ENCODE data around the gene FBXW7.

The FBXW7 gene

DNA sequence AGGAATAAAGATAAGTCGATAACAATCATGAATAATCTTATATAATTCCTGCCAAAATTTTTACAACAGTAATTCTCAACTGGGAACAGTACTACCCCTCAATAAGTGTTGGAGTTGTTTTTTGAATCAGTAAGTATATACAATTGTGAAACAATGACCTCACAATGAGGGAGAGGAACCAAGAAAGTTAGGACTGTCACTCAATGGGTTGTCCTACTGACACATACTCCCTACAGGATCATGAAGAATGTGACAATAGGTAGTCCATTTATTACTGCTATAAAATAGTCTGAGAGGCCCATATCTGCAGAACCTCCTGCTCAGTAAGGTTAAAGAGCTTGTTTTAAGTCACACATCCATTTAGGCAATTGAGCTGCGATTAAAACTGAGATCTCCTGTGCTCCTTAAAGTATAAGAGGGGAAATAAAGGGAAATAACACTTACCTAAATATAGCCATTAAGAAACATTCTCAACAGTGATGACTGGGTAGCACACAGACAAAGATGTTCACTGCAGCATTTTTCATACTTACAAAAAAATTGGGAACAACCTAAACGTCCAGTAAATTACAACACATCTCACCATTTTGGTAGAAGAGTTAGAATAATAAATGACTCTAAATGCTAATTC lies 26.2 kb downstream of the FBXW7 start:
- no peak overlapping the region for H3K9ac ChIP-seq (ENCODE audit: low read length)
- H3K36me3 ChIP-seq (ENCODE audit: control insufficient read depth, low read depth, low read length) = no peaks in the 10 kb centered on the region
- H3K27ac ChIP-seq (ENCODE audit: low read length) = no peak overlapping the region
- H3K27me3 ChIP-seq (ENCODE audit: control insufficient read depth, insufficient read depth, low read length) = no peaks in the 10 kb centered on the region
- no peak overlapping the region for H3K4me3 ChIP-seq (ENCODE audit: low read length)
- H3K9me3 ChIP-seq (ENCODE audit: control insufficient read depth, low read depth, low read length) = no peaks in the 10 kb centered on the region
- peaks cover 8% of the 10 kb centered on the region for H3K4me1 ChIP-seq (ENCODE audit: control insufficient read depth, low read depth, low read length)

DNA sequence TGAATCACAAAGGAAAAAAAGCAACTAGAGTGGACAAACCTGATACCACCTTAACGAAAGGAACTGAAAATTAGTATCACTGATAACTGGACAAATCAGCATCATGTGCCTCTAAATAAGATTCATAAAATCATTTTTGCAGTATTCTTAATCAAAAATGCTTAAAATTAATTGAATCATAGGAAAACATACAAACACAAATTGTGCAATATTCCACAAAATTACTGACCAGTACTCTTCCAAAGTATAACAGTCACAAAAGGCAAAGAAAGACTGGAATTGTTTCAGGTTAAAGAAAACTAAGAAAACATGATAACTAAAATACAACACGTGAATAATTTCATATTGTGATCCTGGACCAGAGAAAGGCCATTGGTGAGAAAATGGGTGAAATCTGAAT lies 27.1 kb downstream of the FBXW7 start:
- no peaks in the 10 kb centered on the region for H3K27me3 ChIP-seq (ENCODE audit: control insufficient read depth, insufficient read depth, low read length)
- no peak overlapping the region for H3K4me3 ChIP-seq (ENCODE audit: low read length)
- no peaks in the 10 kb centered on the region for H3K4me1 ChIP-seq (ENCODE audit: control insufficient read depth, low read depth, low read length)
- H3K27ac ChIP-seq (ENCODE audit: low read length) = no peak overlapping the region
- no peaks in the 10 kb centered on the region for H3K36me3 ChIP-seq (ENCODE audit: control insufficient read depth, low read depth, low read length)
- H3K9me3 ChIP-seq (ENCODE audit: control insufficient read depth, low read depth, low read length) = no peaks in the 10 kb centered on the region
- no peak overlapping the region for H3K9ac ChIP-seq (ENCODE audit: low read length)

DNA sequence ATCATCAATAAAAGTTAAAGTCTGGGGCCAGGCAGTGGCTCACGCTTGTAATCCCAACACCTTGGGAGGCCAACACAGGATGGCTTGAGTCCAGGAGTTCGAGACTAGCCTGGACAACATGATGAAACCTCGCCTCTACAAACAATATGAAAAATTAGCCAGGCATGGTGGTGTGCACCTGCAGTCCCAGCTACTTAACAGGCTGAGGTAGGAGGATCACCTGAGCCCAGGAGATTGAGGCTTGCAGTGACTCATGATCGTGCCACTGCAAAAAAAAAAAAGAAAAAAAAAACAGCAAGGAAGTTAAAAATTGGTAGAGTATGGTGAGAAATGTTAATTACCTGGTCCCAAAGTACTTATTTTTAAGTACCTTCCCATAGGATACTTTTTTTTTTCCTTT lies 27.5 kb downstream of the FBXW7 start:
- Histone ChIP-seq H3K27me3 (ENCODE audit: control insufficient read depth, insufficient read depth, low read length) (no peaks in the 10 kb centered on the region), H3K4me1 (ENCODE audit: control insufficient read depth, low read depth, low read length) (no peaks in the 10 kb centered on the region), H3K9ac (ENCODE audit: low read length) (no peak overlapping the region), H3K4me3 (ENCODE audit: low read length) (no peak overlapping the region), H3K9me3 (ENCODE audit: control insufficient read depth, low read depth, low read length) (no peaks in the 10 kb centered on the region), H3K36me3 (ENCODE audit: control insufficient read depth, low read depth, low read length) (no peaks in the 10 kb centered on the region), H3K27ac (ENCODE audit: low read length) (no peak overlapping the region)

DNA sequence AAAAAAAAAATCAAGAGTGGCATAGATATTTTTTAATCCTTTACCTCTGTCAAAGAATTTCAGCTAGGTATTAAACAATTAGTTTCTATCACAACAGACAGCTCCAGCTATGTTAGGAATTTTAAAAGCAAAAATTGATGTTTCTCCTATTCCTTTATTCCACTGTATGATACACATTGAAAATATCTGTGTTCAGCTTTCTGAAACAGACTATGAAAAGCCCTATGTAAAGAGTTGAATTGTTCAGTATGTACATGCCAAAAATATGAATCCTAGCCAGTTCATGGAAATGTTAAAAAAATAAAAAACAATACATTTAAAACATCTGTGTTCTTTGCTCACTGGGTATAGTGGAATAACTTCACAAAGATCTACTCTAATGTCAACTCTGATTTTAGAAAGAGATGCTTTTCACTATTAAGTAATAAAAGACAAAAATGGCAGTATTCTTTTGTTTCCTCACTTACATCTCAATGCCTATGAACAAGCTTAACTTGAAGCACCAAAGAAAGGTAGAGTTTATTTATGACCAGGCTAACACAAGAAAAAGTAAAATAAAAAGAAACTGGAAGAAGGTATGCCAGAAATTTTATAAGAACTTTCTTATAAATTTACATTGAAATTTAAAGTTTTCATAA lies 32.1 kb downstream of the FBXW7 start:
- H3K4me3 ChIP-seq (ENCODE audit: low read length) = no peak overlapping the region
- H3K36me3 ChIP-seq (ENCODE audit: control insufficient read depth, low read depth, low read length) = no peaks in the 10 kb centered on the region
- H3K4me1 ChIP-seq (ENCODE audit: control insufficient read depth, low read depth, low read length) = peaks cover 4% of the 10 kb centered on the region
- H3K27me3 ChIP-seq (ENCODE audit: control insufficient read depth, insufficient read depth, low read length) = no peaks in the 10 kb centered on the region
- no peak overlapping the region for H3K9ac ChIP-seq (ENCODE audit: low read length)
- no peaks in the 10 kb centered on the region for H3K9me3 ChIP-seq (ENCODE audit: control insufficient read depth, low read depth, low read length)
- H3K27ac ChIP-seq (ENCODE audit: low read length) = no peak overlapping the region

DNA sequence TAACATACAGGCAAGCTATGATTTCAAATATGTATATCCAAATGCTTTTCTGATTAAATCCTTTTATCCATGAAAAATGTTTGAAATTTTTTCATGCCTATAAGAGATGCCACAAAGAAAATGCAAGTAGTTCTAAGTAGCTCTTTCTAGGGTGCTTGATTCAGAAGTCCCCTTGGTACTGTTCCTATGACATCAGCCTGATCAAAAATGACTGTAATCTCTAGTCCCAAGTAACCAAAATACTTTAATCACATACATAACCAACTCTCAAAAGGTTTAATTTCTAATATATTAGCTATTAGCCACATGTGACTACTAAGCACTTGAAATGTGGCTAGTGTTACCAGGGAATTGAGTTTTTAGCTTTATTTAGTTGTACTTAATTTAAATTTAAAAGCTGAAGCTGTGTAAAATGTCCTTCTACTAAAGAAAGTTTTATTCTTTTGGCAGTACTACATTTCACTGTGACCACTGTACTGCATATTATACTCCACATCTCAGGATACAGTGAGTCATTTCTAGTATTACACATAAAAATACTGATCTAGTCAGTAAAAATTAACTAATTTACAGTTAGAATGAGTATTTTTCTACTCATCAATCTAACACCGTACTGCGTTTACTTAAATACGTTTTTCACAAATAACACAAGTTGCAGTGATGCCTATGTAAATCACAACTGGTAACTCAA lies 33.9 kb downstream of the FBXW7 start:
- H3K9ac ChIP-seq (ENCODE audit: low read length) = no peak overlapping the region
- H3K27ac ChIP-seq (ENCODE audit: low read length) = no peak overlapping the region

DNA sequence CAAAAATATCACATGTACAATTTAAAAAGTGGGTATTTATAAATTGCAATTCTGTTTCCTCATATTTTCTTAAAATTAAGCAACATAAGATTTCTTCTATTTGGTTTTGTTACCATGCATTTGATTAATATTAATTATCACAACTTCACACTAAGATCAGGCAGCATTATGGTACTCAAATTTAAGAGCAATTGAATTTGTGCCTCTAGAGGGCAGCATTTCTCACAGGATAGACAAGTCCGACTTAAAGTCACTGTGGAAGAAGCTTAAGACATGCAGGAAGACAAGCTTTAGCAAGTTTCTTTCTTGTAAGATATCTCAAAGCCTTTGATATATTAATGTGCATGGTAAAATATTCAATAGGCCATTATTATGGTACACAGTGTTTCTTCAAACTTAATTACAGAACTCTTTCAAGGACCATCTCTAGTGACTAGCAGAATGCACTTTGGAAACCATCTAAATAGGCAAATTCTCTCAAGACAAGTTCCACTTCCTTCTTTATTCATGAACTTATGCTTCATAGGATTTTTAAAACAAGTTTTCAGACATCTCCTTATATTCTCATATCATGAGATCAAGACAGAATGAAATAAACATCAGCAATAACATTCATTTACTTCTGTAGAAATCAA lies 35.0 kb downstream of the FBXW7 start:
- H3K27me3 ChIP-seq (ENCODE audit: control insufficient read depth, insufficient read depth, low read length) = no peaks in the 10 kb centered on the region

More for the DNA sequence above, 33.9 kb downstream of the FBXW7 start:
- Histone ChIP-seq H3K27me3 (ENCODE audit: control insufficient read depth, insufficient read depth, low read length) (no peaks in the 10 kb centered on the region), H3K4me1 (ENCODE audit: control insufficient read depth, low read depth, low read length) (peaks cover 4% of the 10 kb centered on the region), H3K36me3 (ENCODE audit: control insufficient read depth, low read depth, low read length) (no peaks in the 10 kb centered on the region), H3K4me3 (ENCODE audit: low read length) (no peak overlapping the region), H3K9me3 (ENCODE audit: control insufficient read depth, low read depth, low read length) (no peaks in the 10 kb centered on the region)

DNA sequence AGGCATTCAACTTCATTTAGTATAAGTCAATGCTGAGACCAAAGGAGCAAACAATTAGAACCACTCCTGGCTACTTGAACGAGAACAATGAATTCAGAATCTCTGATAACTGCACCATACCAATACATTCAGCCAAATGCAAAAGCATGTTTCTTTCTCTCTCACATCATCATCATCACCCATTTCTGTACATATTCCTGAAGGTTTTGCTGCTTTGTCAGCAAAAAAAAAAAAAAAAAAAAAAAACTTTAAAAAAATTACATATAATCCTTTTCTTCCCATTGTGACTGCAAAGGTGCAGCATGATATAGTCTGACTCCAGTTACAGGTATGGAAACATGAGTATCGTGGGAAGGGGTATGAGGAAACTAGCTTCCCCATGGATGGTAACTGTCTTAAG lies 35.6 kb downstream of the FBXW7 start:
- Histone ChIP-seq H3K36me3 (ENCODE audit: control insufficient read depth, low read depth, low read length) (no peaks in the 10 kb centered on the region), H3K9ac (ENCODE audit: low read length) (no peak overlapping the region), H3K9me3 (ENCODE audit: control insufficient read depth, low read depth, low read length) (no peaks in the 10 kb centered on the region), H3K27me3 (ENCODE audit: control insufficient read depth, insufficient read depth, low read length) (no peaks in the 10 kb centered on the region), H3K4me3 (ENCODE audit: low read length) (no peak overlapping the region), H3K4me1 (ENCODE audit: control insufficient read depth, low read depth, low read length) (peaks cover 4% of the 10 kb centered on the region), H3K27ac (ENCODE audit: low read length) (no peak overlapping the region)

More for the DNA sequence above, 35.0 kb downstream of the FBXW7 start:
- no peaks in the 10 kb centered on the region for H3K9me3 ChIP-seq (ENCODE audit: control insufficient read depth, low read depth, low read length)
- H3K4me1 ChIP-seq (ENCODE audit: control insufficient read depth, low read depth, low read length) = peaks cover 4% of the 10 kb centered on the region
- H3K36me3 ChIP-seq (ENCODE audit: control insufficient read depth, low read depth, low read length) = no peaks in the 10 kb centered on the region
- no peak overlapping the region for H3K9ac ChIP-seq (ENCODE audit: low read length)
- no peak overlapping the region for H3K4me3 ChIP-seq (ENCODE audit: low read length)
- H3K27ac ChIP-seq (ENCODE audit: low read length) = no peak overlapping the region

DNA sequence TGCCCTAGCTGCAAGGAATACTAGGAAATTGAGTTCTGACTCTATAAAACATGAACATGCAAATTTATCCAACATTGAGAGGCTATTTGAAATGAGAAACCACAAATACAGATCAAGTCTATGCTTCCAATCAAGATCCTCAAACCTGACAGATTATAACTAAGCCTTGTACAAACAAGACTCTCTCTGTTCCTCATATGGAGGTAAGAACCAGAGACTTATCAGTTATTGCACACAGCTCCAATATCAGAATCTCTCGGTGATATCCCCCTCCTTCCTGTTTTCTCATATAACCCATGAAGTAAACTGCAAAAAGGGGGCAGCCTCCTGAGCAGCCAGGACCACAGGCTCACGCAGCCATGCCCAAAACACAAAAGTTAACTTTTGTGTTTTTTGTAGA lies 36.5 kb downstream of the FBXW7 start:
- H3K4me1 ChIP-seq (ENCODE audit: control insufficient read depth, low read depth, low read length) = peaks cover 4% of the 10 kb centered on the region

DNA sequence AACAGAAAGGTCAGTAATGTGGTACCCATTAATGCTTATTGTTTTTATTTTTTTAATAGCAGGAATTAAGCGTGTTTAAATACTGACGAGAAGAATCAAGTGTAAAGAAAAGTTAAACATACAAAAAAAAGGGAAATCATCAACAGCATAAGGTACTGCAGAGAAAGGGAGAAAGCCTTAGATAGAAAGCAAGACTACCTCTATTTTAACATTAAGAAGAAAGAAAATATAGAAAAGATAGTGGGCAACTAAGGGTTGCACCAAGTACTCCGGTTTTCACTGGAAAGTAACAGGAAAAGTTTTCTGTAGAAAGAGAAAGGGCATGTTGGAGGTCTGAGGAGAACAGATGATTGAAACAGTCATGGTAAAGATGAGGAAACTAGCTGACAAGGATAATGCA lies 41.9 kb downstream of the FBXW7 start:
- no peaks in the 10 kb centered on the region for H3K4me1 ChIP-seq (ENCODE audit: control insufficient read depth, low read depth, low read length)
- no peaks in the 10 kb centered on the region for H3K27me3 ChIP-seq (ENCODE audit: control insufficient read depth, insufficient read depth, low read length)
- no peak overlapping the region for H3K4me3 ChIP-seq (ENCODE audit: low read length)
- H3K36me3 ChIP-seq (ENCODE audit: control insufficient read depth, low read depth, low read length) = no peaks in the 10 kb centered on the region
- no peak overlapping the region for H3K9ac ChIP-seq (ENCODE audit: low read length)
- H3K27ac ChIP-seq (ENCODE audit: low read length) = no peak overlapping the region
- H3K9me3 ChIP-seq (ENCODE audit: control insufficient read depth, low read depth, low read length) = no peaks in the 10 kb centered on the region

More for the DNA sequence above, 36.5 kb downstream of the FBXW7 start:
- Histone ChIP-seq H3K9ac (ENCODE audit: low read length) (no peak overlapping the region), H3K9me3 (ENCODE audit: control insufficient read depth, low read depth, low read length) (no peaks in the 10 kb centered on the region), H3K36me3 (ENCODE audit: control insufficient read depth, low read depth, low read length) (no peaks in the 10 kb centered on the region), H3K27ac (ENCODE audit: low read length) (no peak overlapping the region), H3K27me3 (ENCODE audit: control insufficient read depth, insufficient read depth, low read length) (no peaks in the 10 kb centered on the region), H3K4me3 (ENCODE audit: low read length) (no peak overlapping the region)

DNA sequence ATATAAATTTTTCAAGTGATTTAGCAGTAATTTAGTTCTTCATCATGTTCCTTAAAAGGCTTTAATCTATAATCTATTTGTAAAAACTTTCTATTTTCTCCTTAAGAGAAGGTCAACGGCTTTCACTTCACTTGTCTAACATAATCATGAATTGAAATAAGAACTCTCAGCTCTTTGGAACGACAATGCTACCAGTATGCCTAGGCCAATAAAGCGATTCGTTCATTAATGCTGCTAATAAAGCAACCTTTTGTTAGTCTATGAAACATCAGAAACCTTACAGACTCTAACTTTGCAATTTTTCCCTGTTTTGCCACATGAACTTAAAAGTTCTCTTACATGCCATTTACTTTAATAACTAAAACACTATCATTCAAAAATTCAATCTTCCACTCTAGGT lies 47.6 kb downstream of the FBXW7 start:
- no peaks in the 10 kb centered on the region for H3K36me3 ChIP-seq (ENCODE audit: control insufficient read depth, low read depth, low read length)
- no peaks in the 10 kb centered on the region for H3K4me1 ChIP-seq (ENCODE audit: control insufficient read depth, low read depth, low read length)
- no peak overlapping the region for H3K27ac ChIP-seq (ENCODE audit: low read length)
- H3K27me3 ChIP-seq (ENCODE audit: control insufficient read depth, insufficient read depth, low read length) = no peaks in the 10 kb centered on the region
- no peaks in the 10 kb centered on the region for H3K9me3 ChIP-seq (ENCODE audit: control insufficient read depth, low read depth, low read length)
- H3K9ac ChIP-seq (ENCODE audit: low read length) = no peak overlapping the region
- H3K4me3 ChIP-seq (ENCODE audit: low read length) = no peak overlapping the region

DNA sequence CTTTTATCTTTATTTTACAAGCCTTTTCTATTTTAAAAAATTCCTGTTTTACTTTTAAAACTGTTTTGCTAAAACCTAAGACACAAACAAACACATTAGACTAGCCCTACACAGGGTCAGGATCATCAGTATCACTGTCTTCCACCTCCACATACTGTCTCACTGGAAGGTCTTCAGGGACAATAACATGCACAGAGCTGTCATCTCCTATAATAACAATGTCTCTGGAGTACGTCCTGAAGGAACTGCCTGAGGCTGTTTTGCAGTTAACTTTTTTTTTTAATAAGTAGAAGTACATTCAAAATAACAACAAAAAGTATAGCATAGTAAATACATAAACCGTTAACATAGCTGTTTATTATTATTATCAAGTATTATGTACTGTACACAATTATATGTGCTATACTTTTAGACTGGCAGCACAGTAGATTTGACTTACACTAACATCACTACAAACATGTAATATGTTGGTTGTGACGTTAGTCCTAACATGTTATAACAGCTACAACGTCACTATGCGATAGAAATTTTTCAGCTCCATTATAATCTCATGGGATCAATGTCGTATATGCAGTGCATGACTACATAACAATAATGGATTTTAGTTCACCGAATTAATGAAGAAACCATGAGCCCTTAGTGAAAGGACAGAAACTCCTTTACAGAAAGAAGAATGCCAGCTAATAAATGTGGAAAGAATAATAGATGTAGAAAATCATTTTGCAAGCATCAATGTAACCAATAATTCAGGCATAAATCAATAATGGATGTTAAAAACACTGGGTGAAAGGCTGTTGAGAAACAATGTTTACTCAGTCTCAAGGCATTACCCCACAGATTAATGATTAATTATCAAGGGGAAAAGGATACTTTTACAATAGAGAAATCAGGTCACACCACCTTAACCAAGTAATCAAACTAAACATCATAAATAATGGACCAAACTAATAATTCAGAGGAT lies 49.2 kb downstream of the FBXW7 start:
- H3K36me3 ChIP-seq (ENCODE audit: control insufficient read depth, low read depth, low read length) = no peaks in the 10 kb centered on the region
- H3K9ac ChIP-seq (ENCODE audit: low read length) = no peak overlapping the region
- H3K27ac ChIP-seq (ENCODE audit: low read length) = no peak overlapping the region
- no peaks in the 10 kb centered on the region for H3K9me3 ChIP-seq (ENCODE audit: control insufficient read depth, low read depth, low read length)
- no peaks in the 10 kb centered on the region for H3K4me1 ChIP-seq (ENCODE audit: control insufficient read depth, low read depth, low read length)
- no peaks in the 10 kb centered on the region for H3K27me3 ChIP-seq (ENCODE audit: control insufficient read depth, insufficient read depth, low read length)
- no peak overlapping the region for H3K4me3 ChIP-seq (ENCODE audit: low read length)
